ENCODE measurements around the gene TMEM147. TPM values are rescaled to one million over a fixed set of nuclear protein-coding genes. Genes with fewer than 3 reads are reported as not detected.

TMEM147 gene
- total and polyA plus RNA-seq, 2 of the 13 experiments (the other 11 are each of a cell fraction or from before 2014, with no cell fraction given), result 141 to 176 TPM

DNA sequence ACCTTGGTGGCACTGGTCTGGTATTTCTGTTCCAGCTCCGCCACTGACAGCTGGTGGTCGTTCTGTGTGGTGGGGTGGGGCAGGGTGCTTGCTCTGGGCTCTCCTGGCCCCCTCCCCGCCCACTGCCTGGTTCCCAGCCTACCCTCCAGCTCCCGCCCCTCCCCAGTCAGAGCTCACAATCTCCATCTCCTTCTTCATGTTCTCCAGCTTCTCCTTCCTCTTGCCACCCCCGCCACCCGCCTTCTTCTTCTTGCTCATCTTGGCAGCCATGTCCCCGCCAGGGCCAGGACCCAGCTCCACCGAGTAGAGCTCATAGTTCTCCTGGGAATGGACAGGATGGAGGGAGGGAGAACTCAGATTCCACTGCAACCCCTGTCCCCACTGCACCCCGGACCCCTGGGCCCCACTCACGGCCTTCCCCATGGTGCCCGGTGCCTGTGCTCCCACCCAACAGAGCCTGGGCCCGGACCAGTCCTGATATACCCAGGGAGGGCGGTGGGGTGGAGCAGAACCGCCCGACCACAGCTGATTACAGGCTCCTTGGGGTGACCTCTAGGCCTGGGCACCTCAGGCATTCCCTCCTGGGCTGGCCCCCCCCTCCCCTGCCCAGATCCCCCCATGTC, 17.9 kb downstream of the TMEM147 start, which contains the start of gene ATP4A (continued):
- TF ChIP-seq, protein P1, sequence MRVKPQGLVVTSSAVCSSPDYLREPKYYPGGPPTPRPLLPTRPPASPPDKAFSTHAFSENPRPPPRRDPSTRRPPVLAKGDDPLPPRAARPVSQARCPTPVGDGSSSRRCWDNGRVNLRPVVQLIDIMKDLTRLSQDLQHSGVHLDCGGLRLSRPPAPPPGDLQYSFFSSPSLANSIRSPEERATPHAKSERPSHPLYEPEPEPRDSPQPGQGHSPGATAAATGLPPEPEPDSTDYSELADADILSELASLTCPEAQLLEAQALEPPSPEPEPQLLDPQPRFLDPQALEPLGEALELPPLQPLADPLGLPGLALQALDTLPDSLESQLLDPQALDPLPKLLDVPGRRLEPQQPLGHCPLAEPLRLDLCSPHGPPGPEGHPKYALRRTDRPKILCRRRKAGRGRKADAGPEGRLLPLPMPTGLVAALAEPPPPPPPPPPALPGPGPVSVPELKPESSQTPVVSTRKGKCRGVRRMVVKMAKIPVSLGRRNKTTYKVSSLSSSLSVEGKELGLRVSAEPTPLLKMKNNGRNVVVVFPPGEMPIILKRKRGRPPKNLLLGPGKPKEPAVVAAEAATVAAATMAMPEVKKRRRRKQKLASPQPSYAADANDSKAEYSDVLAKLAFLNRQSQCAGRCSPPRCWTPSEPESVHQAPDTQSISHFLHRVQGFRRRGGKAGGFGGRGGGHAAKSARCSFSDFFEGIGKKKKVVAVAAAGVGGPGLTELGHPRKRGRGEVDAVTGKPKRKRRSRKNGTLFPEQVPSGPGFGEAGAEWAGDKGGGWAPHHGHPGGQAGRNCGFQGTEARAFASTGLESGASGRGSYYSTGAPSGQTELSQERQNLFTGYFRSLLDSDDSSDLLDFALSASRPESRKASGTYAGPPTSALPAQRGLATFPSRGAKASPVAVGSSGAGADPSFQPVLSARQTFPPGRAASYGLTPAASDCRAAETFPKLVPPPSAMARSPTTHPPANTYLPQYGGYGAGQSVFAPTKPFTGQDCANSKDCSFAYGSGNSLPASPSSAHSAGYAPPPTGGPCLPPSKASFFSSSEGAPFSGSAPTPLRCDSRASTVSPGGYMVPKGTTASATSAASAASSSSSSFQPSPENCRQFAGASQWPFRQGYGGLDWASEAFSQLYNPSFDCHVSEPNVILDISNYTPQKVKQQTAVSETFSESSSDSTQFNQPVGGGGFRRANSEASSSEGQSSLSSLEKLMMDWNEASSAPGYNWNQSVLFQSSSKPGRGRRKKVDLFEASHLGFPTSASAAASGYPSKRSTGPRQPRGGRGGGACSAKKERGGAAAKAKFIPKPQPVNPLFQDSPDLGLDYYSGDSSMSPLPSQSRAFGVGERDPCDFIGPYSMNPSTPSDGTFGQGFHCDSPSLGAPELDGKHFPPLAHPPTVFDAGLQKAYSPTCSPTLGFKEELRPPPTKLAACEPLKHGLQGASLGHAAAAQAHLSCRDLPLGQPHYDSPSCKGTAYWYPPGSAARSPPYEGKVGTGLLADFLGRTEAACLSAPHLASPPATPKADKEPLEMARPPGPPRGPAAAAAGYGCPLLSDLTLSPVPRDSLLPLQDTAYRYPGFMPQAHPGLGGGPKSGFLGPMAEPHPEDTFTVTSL (CRISPR knock-in tag; IDR thresholded peaks at IDR 0.05; ENCODE audit: borderline replicate concordance), result no peak
- TF ChIP-seq SOX6 (IDR thresholded peaks at IDR 0.05) (no peak), SOX6 (CRISPR knock-in tag; IDR thresholded peaks at IDR 0.05) (no peak), NRL (CRISPR knock-in tag; IDR thresholded peaks at IDR 0.05; ENCODE audit: borderline replicate concordance) (no peak), KLF13 (CRISPR knock-in tag; IDR thresholded peaks at IDR 0.05) (no peak)

All from HepG2 (cell line).